HepG2 (cell line): ENCODE data around the gene PCYOX1L. TPM values are rescaled to one million over a fixed set of nuclear protein-coding genes. Genes with fewer than 3 reads are reported as not detected.

Experiments
- EP300 ChIP-seq, 3 experiments: sonication (generic) in 1 of 3; formaldehyde crosslinking in 1 of 3; IDR thresholded peaks; 2 replicates each; pipeline versions ENCODE4 v1.5.1 to v1.6.1; 2011 to 2020; ENCODE audit warnings: low read depth in 2 of 3, low read length in 2 of 3, borderline replicate concordance in 1 of 3, improper control_type of control experiment in 1 of 3, mild to moderate bottlenecking in 1 of 3, missing genetic modification reagents in 1 of 3, moderate library complexity in 1 of 3
- KAT2B ChIP-seq: fragments of 150-350 bp; IDR thresholded peaks from 2 replicates; pipeline ENCODE4 v1.6.1; 2014; ENCODE audit warnings: low read depth, low read length, borderline replicate concordance
- LRRFIP1 ChIP-seq: sonication (generic); formaldehyde crosslinking; conservative IDR thresholded peaks from 2 replicates; pipeline ENCODE4 v1.4.0; 2020; ENCODE audit warnings: missing genetic modification reagents
- MTA1 ChIP-seq: sonication (generic); formaldehyde crosslinking; IDR thresholded peaks from 2 replicates; pipeline ENCODE4 v1.4.0; 2020; ENCODE audit warnings: missing genetic modification reagents, mild to moderate bottlenecking, borderline replicate concordance
- MZF1 ChIP-seq: sonication (generic); formaldehyde crosslinking; IDR thresholded peaks from 2 replicates; pipeline ENCODE4 v1.8.1; 2023; ENCODE audit warnings: mild to moderate bottlenecking, missing genetic modification reagents, borderline replicate concordance
- NCOA1 ChIP-seq: sonication (generic); formaldehyde crosslinking; IDR thresholded peaks from 2 replicates; pipeline ENCODE4 v1.9.0; 2021; ENCODE audit warnings: missing genetic modification reagents
- PHF20 ChIP-seq: sonication (generic); formaldehyde crosslinking; IDR thresholded peaks from 2 replicates; pipeline ENCODE4 v1.5.0; 2020; ENCODE audit warnings: mild to moderate bottlenecking, missing genetic modification reagents
- POLR2AphosphoS2 ChIP-seq: IDR thresholded peaks from 2 replicates; pipeline ENCODE4 v1.6.1; 2011; ENCODE audit warnings: low read depth, low read length, improper control_type of control experiment
- PTBP1 ChIP-seq: fragments of 200-400 bp; formaldehyde crosslinking; IDR thresholded peaks from 2 replicates; pipeline ENCODE4 v1.6.1; 2018; ENCODE audit warnings: low read length, low read depth; ENCODE audit not compliant: poor library complexity, severe bottlenecking
- TOPORS ChIP-seq: sonication (generic); formaldehyde crosslinking; IDR thresholded peaks from 2 replicates; pipeline ENCODE4 v1.8.0; 2023; ENCODE audit warnings: mild to moderate bottlenecking, missing genetic modification reagents
- TRAFD1 ChIP-seq: sonication (generic); formaldehyde crosslinking; IDR thresholded peaks from 2 replicates; pipeline ENCODE4 v1.5.1; 2020; ENCODE audit warnings: missing genetic modification reagents, mild to moderate bottlenecking, borderline replicate concordance
- ZC3H13 ChIP-seq: sonication (generic); formaldehyde crosslinking; IDR thresholded peaks from 2 replicates; pipeline ENCODE4 v1.8.1; 2023; ENCODE audit warnings: mild to moderate bottlenecking, missing genetic modification reagents, moderate library complexity
- ZNF3 ChIP-seq: IDR thresholded peaks from 2 replicates; pipeline ENCODE4 v1.7.0; 2017; ENCODE audit warnings: inconsistent platforms
- ZNF496 ChIP-seq: sonication (generic); formaldehyde crosslinking; IDR thresholded peaks from 2 replicates; pipeline ENCODE4 v1.8.1; 2023; ENCODE audit warnings: mild to moderate bottlenecking, moderate library complexity, missing genetic modification reagents; ENCODE audit not compliant: insufficient replicate concordance
- ZNF512B ChIP-seq: sonication (generic); formaldehyde crosslinking; IDR thresholded peaks from 2 replicates; pipeline ENCODE4 v1.5.1; 2020; ENCODE audit warnings: missing genetic modification reagents, mild to moderate bottlenecking, borderline replicate concordance
- ZNF556 ChIP-seq: sonication (generic); formaldehyde crosslinking; IDR thresholded peaks from 2 replicates; pipeline ENCODE4 v1.4.0; 2020; ENCODE audit warnings: mild to moderate bottlenecking, missing genetic modification reagents, borderline replicate concordance
- ZNF772 ChIP-seq: sonication (generic); formaldehyde crosslinking; IDR thresholded peaks from 2 replicates; pipeline ENCODE4 v1.5.0; 2020; ENCODE audit warnings: mild to moderate bottlenecking, missing genetic modification reagents
- ZNF800 ChIP-seq: sonication (generic); formaldehyde crosslinking; IDR thresholded peaks from 2 replicates; pipeline ENCODE4 v1.4.0; 2020; ENCODE audit warnings: missing genetic modification reagents
- polyA plus RNA-seq, 8 experiments: library from polyadenylated mRNA; depleted of rRNA in 3 of 8; stranded (reverse) in 7 of 8; unstranded in 1 of 8; fragments of >200 nt; fragmentation: Illumina TruSeq in 4 of 8; extraction: Trizol in 4 of 8; gene quantifications; 2 replicates each; pipeline versions ENCODE4 v1.2.1 to v1.2.3, GENCODE V29; 2011 to 2016; ENCODE audit warnings: low read depth in 4 of 8, missing spikeins in 1 of 8, mixed read lengths in 1 of 8; ENCODE audit not compliant: insufficient read depth in 1 of 8
- total RNA-seq, 5 experiments: library from RNA; depleted of rRNA; stranded (reverse); fragments of >200 nt; fragmentation: Illumina TruSeq; extraction: Trizol; gene quantifications; 2 replicates each; pipeline ENCODE4 v1.2.3, GENCODE V29; 2016; ENCODE audit warnings: low read depth in 1 of 5

Gene PCYOX1L
- total and polyA plus RNA-seq, 2 of the 13 experiments (the other 11 are each of a cell fraction or from before 2014, with no cell fraction given), result 1.00 to 3.7 TPM

GRCh38 chr5:149404746-149405549, 47.1 kb downstream of the PCYOX1L start (continued):
- TF ChIP-seq ZNF3 (no peak), NCOA1 (CRISPR knock-in tag) (no peak), LRRFIP1 (CRISPR knock-in tag) (no peak), PTBP1 (no peak), EP300 (IDR thresholded peaks at IDR 0.05; ENCODE audit: low read depth in 2 of 2, low read length in 2 of 2) (no peak), EP300 (CRISPR knock-in tag; IDR thresholded peaks at IDR 0.05; ENCODE audit: borderline replicate concordance) (no peak), ZC3H13 (CRISPR knock-in tag) (no peak), ZNF496 (CRISPR knock-in tag) (no peak), MZF1 (CRISPR knock-in tag) (no peak), TRAFD1 (0 out of 2 replicates have a peak, but pooled peaks have one; percentile 21), KAT2B (no peak), TOPORS (CRISPR knock-in tag) (no peak), POLR2AphosphoS2 (no peak), ZNF772 (CRISPR knock-in tag) (peak; percentile 44; the same call in 1 of the 2 replicates), MTA1 (CRISPR knock-in tag) (peak; percentile 70; the same call in 1 of the 2 replicates), ZNF556 (peak; percentile 14; the same call in 1 of the 2 replicates), PHF20 (CRISPR knock-in tag) (no peak), ZNF512B (CRISPR knock-in tag) (no peak), ZNF800 (CRISPR knock-in tag) (no peak)
